HL-60 (cell line): ENCODE data around the gene TMEM38A.

ENCODE experiments used
- DNase-seq, 2 experiments: peaks; one replicate each; pipeline ENCODE4 v3.0.0-alpha.2; 2010 to 2020; ENCODE audit warnings: low read depth in 1 of 2, low spot score in 1 of 2
- H3K27ac ChIP-seq: fragments of 250-450 bp; sonication (Bioruptor Pico); replicated peaks from 2 replicates; pipeline ENCODE4 v1.5.1; 2020; ENCODE audit warnings: mild to moderate bottlenecking, moderate library complexity
- H3K27me3 ChIP-seq: fragments of 250-450 bp; sonication (Bioruptor Pico); 2 replicates; pipeline ENCODE4 v1.5.1; 2021; ENCODE audit warnings: mild to moderate bottlenecking, moderate library complexity; ENCODE audit not compliant: insufficient read depth, poor library complexity, severe bottlenecking
- H3K4me3 ChIP-seq: replicated peaks from 2 replicates; pipeline ENCODE4 v1.5.1; 2011; ENCODE audit warnings: mild to moderate bottlenecking, control low read depth, low read length; ENCODE audit not compliant: insufficient read depth
- CTCF ChIP-seq: IDR thresholded peaks from one replicate; pipeline ENCODE4 v1.5.1; 2011; ENCODE audit warnings: low read length, control low read depth, inconsistent platforms; ENCODE audit not compliant: insufficient read depth
- GABPA ChIP-seq: IDR thresholded peaks from 2 replicates; pipeline ENCODE4 v1.6.1; 2012; ENCODE audit warnings: low read depth
- POLR2AphosphoS5 ChIP-seq: IDR thresholded peaks from 2 replicates; pipeline ENCODE4 v1.6.1; 2012; ENCODE audit warnings: low read depth
- REST ChIP-seq: IDR thresholded peaks from 2 replicates; pipeline ENCODE4 v1.6.1; 2012; ENCODE audit warnings: low read depth; ENCODE audit not compliant: insufficient replicate concordance
- SPI1 ChIP-seq: IDR thresholded peaks from 2 replicates; pipeline ENCODE4 v1.6.1; 2012; ENCODE audit warnings: low read depth, mild to moderate bottlenecking, borderline replicate concordance

TMEM38A gene

GRCh38 chr19:16678498-16678897 lies 17.6 kb downstream of the TMEM38A start:
- H3K4me3 ChIP-seq = no peak overlapping the region
- TF ChIP-seq GABPA = no peak
- no peak for TF ChIP-seq SPI1
- no peak for TF ChIP-seq REST
- no peak for TF ChIP-seq CTCF
- TF ChIP-seq POLR2AphosphoS5 = no peak
- H3K27me3 ChIP-seq = no peaks in the 10 kb centered on the region
- no peak overlapping the region for H3K27ac ChIP-seq
- DNase-seq = no peak

- no peak for TF ChIP-seq SPI1
- TF ChIP-seq REST = no peak
- TF ChIP-seq POLR2AphosphoS5 = no peak
- no peak for TF ChIP-seq GABPA
- no peak for TF ChIP-seq CTCF
- no peak for DNase-seq
- Histone ChIP-seq H3K27me3 (no peaks in the 10 kb centered on the region), H3K4me3 (no peak overlapping the region), H3K27ac (no peak overlapping the region)
Measured at GRCh38 chr19:16679811-16680210, 18.9 kb downstream of the TMEM38A start.

- Histone ChIP-seq H3K27ac (no peak overlapping the region), H3K4me3 (no peak overlapping the region), H3K27me3 (no peaks in the 10 kb centered on the region)
- DNase-seq = no peak
- TF ChIP-seq CTCF (no peak), GABPA (no peak), POLR2AphosphoS5 (no peak), REST (no peak), SPI1 (no peak)
Measured at GRCh38 chr19:16682539-16682938, 21.6 kb downstream of the TMEM38A start.
